ENCODE measurements around the gene KRTAP3-1.

The KRTAP3-1 gene

GRCh38 chr17:40978575-40979151, 30.3 kb downstream of the KRTAP3-1 start:
- no peak for DNase-seq (ENCODE audit: low read depth in 2 of 2)

GRCh38 chr17:40975516-40975915, 33.4 kb downstream of the KRTAP3-1 start:
- no peak for DNase-seq (ENCODE audit: low read depth in 2 of 2)

- DNase-seq (ENCODE audit: low read depth in 2 of 2), result no peak
Measured at GRCh38 chr17:40974366-40974765, 34.6 kb downstream of the KRTAP3-1 start.

GRCh38 chr17:40967582-40967981, 41.3 kb downstream of the KRTAP3-1 start:
- DNase-seq (ENCODE audit: low read depth in 2 of 2), result no peak

- no peak for DNase-seq (ENCODE audit: low read depth in 2 of 2)
Measured at GRCh38 chr17:40966848-40967247, 42.1 kb downstream of the KRTAP3-1 start, which contains the start of gene KRT39. KRT39 (minus strand) TSS chr17:40966948; CDS start chr17:40966856, 92 bp downstream.

GRCh38 chr17:40963838-40964237, 45.1 kb downstream of the KRTAP3-1 start:
- DNase-seq (ENCODE audit: low read depth in 2 of 2), result no peak

GRCh38 chr17:40962059-40962561, 46.8 kb downstream of the KRTAP3-1 start:
- DNase-seq (ENCODE audit: low read depth in 2 of 2), result no peak

GRCh38 chr17:40961591-40961990, 47.3 kb downstream of the KRTAP3-1 start:
- no peak for DNase-seq (ENCODE audit: low read depth in 2 of 2)

- no peak for DNase-seq (ENCODE audit: low read depth in 2 of 2)
Measured at GRCh38 chr17:40960144-40960543, 48.8 kb downstream of the KRTAP3-1 start.

Data from stimulated activated CD8-positive, alpha-beta memory T cell treated with anti-CD3 and anti-CD28 coated beads, Interleukin-7, amount 100 ng/mL, for 4 hours (primary cell).